ENCODE measurements around the gene NOC2L.
"Not testable (repeated sequence)": the region's sequence is repeated elsewhere in the genome, so short reads cannot be mapped to it uniquely, and the experiment has no call there.

The NOC2L gene

DNA sequence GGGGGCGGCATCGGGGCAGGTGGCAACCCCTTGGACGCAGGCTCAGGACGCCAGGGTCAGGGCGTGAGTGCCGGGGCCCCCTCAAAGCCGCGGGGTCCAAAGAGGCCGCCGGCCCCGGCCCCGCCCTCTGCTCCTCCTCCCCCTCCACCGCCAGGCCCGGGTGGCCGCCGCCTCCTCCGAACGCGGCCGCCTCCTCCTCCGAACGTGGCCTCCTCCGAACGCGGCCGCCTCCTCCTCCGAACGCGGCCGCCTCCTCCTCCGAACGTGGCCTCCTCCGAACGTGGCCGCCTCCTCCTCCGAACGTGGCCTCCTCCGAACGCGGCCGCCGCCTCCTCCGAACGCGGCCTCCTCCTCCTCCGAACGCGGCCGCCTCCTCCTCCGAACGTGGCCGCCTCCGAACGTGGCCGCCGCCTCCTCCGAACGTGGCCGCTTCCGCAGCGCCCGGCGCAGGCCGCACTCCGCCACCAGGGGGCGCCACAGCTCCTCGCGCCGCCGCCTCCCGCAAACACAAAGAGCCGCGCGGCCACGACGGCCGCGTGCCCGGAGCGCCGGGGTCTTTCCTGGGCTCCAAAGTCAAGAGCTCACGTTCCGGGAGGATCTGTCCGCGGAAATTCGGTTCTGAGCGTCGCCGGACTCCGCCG is 54.6 kb downstream of the NOC2L start:
- peak; percentile 79 for DNase-seq (ENCODE audit: low read depth)

GRCh38 chr1:903721-904271 is 55.3 kb downstream of the NOC2L start:
- DNase-seq (ENCODE audit: low read depth), result no peak

DNA sequence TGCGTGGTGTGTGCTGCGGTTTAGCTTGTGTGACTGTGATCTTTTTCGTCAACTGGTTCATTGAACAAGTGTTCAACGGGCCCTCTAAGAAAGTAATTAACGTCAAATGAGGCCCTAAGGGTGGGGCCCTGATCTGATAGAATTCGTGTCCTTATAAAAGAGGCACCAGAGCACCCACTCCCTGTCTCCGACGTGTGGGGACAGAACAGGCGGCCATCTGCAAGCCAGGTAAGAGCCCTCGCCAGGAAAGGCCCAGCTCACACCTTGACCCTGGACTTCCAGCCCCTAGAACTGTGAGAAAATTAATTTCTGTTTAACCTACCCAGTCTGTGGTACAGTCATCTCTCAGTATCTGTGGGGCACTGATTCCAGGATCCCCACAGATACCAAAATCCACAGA is 55.8 kb downstream of the NOC2L start:
- DNase-seq (ENCODE audit: low read depth), result no peak

- no peak for DNase-seq (ENCODE audit: low read depth)
Measured at GRCh38 chr1:902802-903201, 56.3 kb downstream of the NOC2L start.

- no peak for DNase-seq (ENCODE audit: low read depth)
Measured at GRCh38 chr1:901108-901859, 57.8 kb downstream of the NOC2L start.

GRCh38 chr1:899636-900317 is 59.3 kb downstream of the NOC2L start:
- no peak for DNase-seq (ENCODE audit: low read depth)

DNA sequence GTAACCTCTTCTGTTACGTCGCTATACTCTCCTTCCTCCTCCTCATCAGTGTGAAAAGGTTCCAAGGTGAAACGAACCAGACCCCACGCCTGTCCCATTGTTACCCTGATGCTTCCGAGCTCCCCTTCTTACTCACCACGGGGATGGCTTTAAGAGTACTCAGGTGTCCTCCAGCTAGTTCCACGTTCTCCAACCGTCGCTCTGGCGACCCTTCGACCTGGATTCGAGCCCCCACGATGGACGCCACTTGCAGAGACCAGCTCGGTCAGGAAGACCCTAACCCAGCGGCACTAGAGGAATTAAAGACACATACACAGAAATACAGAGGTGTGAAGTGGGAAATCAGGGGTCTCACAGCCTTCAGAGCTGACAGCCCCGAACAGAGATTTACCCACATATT is 61.1 kb downstream of the NOC2L start:
- DNase-seq (ENCODE audit: low read depth), result not testable (repeated sequence)

- DNase-seq (ENCODE audit: low read depth), result no peak
Measured at GRCh38 chr1:897226-897625, 61.8 kb downstream of the NOC2L start.

Data from activated T-cell treated with anti-CD3 and anti-CD28 coated beads for 1 hour (primary cell).